GM19023 (cell line): ENCODE data around the gene SHLD2.
A peak's percentile ranks its signal among the peaks of the same experiment; 100 is the strongest.
"Not testable (repeated sequence)": the region's sequence is repeated elsewhere in the genome, so short reads cannot be mapped to it uniquely, and the experiment has no call there.

Experiments used
- ATAC-seq: cut with Tn5 transposase; IDR thresholded peaks from one replicate; pipeline ENCODE4 v1.9.1; 2021; ENCODE audit warnings: mild to moderate bottlenecking, moderate library complexity; ENCODE audit not compliant: unreplicated experiment

SHLD2 gene, protein sequence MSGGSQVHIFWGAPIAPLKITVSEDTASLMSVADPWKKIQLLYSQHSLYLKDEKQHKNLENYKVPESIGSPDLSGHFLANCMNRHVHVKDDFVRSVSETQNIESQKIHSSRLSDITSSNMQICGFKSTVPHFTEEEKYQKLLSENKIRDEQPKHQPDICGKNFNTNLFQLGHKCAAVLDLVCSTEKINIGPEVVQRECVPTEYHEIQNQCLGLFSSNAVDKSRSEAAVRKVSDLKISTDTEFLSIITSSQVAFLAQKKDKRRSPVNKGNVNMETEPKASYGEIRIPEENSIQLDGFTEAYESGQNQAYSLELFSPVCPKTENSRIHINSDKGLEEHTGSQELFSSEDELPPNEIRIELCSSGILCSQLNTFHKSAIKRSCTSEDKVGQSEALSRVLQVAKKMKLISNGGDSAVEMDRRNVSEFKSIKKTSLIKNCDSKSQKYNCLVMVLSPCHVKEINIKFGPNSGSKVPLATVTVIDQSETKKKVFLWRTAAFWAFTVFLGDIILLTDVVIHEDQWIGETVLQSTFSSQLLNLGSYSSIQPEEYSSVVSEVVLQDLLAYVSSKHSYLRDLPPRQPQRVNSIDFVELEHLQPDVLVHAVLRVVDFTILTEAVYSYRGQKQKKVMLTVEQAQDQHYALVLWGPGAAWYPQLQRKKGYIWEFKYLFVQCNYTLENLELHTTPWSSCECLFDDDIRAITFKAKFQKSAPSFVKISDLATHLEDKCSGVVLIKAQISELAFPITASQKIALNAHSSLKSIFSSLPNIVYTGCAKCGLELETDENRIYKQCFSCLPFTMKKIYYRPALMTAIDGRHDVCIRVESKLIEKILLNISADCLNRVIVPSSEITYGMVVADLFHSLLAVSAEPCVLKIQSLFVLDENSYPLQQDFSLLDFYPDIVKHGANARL

DNA sequence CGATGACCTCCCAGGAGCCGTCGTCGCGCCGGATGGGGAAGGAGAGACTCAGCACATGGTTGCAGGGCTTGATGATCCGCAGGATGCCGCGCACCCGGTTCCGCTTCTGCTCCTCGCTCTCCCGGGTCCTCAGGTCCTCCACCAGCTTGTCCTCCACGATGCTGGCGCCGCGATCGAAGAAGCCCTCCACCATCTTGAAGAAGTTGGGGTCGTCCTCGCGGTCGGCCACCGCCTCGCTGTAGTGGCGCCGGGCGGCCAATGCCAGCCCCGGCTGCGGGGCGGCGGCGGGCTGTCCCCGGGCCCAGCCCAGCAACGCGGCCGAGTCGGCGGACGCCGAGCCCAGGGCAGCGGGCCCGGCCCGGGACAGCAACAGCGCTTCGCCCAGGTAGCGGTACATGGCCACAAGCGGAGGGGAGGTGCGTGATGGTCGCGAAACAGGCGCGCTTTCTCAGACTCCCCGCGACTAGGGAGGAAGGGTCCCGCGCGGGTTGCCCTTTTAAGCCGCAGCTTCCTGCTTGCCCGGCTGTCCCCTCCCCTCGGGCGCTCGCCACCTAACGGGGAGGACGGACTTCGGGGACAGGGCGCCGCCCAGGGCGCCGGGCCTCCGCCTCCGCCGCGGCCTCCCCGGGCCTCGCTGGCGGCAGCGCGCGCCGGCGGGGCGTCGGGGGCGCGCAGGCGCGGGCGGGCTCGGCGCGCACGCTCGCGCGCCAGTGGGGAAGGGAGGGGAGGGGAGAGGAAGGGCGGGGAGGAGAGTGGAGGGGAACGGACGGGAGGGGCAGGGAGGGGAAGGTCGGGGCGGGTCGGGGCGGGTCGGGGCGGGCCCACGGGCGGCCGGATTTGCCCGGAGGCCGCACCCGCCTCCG is at the start of gene SHLD2, which contains the start of gene GLUD1:
TSS of gene SHLD2 (plus strand) at position 834 of the 863 bp plus-strand sequence. CDS start 56,149 bp downstream, outside the sequence.
TSS of gene GLUD1 (minus strand) at position 471 of the 863 bp plus-strand sequence. CDS start at position 397, 74 bp downstream.
- peak; percentile 64 for ATAC-seq

DNA sequence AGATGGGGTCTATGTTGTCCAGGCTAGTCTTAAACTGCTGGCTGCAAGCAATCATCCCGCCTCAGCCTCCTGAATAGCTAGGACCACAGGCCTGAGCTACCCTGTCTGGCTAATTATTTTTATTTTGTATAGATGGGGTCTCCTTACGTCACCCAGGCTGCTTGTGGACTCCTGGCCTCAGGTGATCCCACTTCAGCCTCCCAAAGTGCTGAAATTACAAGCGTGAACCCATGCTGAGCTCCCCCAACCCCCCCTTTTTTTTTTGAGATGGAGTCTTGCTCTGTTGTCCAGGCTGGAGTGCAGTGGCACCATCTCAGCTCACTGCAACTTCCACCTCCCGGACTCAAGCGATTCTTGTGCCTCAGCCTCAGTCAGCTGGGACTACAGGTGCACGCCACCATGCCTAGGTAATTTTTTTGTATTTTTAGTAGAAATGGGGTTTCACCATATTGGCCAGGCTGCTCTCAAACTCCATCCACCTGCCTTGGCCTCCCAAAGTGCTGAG is 49.5 kb upstream of the SHLD2 start:
- ATAC-seq, result no peak

DNA sequence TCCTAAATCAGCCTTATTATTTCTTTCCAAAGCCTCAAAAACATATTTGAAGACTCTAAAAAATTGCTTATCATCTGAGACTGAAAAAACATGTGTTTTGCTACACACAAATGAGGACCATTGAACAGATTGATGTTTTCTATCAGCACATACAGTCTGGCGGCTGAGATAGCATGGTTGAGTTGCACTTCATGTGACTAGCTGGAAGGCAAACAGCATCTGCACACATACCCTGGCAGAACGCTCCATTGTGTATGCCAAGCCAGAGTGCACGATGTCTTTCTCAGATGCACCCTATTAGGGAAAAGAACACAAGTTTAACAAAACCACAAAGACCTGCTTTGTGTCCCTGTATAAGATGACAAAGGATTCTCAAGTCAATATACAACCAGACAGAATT is 41.9 kb upstream of the SHLD2 start:
- no peak for ATAC-seq

DNA sequence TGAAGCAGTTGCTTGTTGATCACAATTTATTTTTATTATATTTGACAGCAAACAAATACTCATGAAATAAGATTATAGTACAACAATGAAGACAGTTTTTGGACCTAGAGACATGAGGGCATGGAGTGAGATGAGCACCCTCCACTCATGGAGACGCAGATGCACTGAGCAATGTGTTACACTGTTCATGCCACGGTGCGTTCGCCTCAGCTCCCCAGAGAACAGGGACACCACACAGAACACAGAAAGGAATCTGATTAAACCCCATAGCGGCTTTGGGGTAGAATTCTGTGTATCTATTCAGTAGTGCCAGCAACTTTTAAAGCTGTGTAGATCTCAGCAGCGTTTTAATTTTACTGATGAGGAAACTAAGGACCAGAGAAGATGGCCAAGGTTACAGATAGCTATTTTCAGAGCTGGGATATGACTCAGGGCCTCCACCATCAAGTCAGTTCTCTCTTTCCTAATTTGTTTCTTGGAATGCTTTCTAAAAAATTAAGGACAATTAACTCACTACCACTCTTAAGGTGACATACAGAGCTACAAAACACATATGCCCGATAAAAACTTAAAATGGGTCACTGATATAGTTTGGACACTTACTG is 41.3 kb upstream of the SHLD2 start:
- ATAC-seq, result no peak

DNA sequence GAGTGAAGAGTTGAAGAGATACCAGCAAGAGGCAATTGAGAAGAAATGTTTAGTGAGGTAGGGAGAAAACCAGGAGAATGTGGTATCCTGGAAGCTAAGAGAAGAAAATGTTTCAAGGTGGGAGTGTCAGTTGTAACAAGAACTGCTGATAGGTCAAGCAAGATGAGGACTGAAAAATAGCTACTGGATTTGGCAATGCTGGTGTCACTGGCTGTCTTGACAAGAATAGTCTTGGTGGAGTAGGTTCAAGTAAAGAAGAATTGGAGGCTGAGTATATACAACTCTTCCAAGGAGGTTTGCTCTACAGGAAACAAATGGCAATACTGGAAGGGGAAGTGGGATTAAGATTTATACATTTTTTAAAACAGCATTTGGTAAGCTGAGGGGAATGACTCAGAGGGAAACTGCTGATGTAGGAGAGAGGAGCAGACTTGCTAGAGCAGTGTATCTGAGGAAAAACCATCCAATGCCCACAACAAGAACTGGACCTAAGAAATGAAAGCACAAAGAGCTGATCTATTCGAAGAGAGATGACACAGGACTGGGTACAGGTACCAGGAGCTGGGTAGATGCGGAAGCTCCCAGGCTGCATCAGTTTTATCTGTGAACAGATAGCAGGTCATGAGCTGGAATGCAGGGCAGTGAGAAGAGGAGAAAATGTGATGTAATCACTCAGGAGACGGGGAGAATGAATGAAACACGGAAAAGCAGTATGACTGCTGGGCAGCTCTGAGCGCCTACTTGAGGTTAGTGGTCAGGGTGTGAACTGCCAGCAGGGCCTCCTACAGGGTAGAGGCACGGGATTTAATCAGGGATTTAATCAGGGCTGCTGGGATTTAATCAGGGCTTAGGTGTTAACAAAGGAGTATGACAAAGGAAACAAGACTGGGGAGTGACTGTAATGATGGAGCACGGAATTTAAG is 40.4 kb upstream of the SHLD2 start:
- ATAC-seq, result no peak

DNA sequence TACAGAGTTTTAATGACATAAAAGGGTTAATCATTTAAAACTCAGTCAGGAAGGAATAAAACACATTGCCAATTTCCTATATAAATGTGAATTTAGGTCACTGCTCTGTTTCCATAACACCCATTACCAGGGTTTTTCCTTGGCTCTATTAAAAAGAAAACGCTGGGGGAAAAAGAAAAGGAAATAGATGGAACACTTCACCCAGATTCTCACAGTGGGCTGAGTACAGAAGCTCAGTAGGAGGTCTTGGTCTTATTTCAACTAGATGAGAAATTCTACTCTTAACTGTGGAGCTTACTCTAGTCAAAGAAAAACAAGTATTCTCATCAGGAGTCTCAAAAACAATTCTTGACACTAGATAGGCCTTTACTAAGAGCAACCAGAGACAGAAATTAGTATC is 36.8 kb upstream of the SHLD2 start:
- ATAC-seq, result no peak

DNA sequence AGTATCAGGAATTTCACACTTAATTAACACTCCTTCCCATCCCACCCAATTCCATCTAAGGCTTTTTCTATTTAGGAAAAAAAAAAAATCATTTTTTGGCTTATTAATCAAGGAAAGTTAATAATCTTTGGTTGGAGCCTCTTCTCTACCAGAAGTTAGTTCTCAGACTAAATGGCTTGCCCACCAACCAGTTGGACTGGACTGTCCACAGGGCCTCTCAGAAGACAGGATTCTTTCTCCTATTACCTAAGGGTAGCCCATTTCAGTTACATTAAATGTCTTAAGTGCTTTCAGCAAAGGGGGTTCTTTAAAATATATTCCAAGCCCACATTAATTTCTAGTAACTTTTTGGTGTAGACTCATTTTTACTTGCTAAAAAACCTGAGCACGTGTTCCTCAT is 35.6 kb upstream of the SHLD2 start:
- no peak for ATAC-seq

DNA sequence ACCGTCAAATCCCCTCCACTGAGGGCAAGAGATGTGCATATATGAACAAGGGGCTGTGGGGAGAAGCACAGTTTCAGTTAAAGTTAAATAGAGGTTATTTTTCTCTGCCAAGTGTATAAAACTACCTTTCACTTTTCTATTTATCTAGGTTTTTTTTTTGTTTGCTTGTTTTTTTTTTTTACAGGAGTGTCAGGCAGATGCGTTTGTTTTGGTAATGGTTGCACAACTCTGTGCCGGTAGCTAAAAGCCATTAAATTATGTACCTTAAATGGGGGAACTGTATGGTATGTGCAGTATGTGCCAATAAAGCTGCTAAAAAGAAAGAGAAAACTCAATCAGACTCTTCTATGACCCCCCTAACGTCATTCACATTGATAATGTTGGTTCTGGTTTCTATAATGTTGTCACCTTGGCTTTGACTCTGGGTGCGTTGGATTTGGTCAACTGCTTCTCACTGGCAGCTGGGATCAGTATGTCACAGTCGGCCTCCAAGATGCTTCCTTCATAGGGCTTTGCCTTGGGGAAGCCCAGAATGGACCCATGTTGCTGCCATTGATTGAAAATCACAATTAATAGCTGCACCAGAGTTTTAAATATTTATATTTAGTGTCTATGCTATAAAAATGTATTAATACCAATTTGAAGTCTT is 34.6 kb upstream of the SHLD2 start:
- ATAC-seq, result no peak

DNA sequence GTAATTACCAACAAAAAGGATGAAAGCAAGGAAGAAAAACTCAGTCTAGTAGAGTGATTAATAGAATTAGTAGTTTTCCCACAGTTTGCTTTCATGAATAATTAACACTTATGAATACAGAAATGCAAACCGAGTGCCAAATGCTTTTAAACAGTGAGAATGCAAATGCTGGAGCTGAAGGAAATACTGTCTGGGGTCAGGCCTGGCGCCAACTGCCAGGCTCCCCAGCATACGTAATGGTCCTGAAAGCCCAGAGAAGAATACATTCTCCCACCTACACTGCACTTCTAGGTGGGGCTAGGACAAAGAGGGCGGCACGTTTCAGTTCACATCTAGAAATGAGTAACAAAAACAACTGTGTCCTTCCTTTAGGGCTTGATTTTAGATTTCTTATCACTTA is 30.4 kb upstream of the SHLD2 start:
- no peak for ATAC-seq

DNA sequence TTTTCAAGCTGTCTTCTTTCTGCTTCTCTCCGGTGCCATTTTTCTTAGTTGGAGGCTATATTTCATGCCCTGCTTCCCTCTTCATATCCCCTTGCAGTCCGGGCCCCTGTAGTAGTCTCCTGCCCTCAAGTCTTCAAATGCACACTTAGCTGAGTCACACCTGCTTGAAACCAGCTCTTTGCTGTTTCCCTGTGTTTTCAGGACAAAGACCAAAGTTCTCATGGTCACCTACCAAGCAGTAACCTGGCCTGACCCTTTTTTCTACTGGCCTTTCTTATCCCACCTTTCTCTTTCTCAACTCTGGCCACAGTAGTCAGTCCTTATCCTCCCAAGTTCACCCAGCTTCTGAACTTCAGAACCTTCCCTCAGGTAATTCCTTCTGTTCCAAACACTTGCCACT is 28.8 kb upstream of the SHLD2 start:
- ATAC-seq, result no peak

DNA sequence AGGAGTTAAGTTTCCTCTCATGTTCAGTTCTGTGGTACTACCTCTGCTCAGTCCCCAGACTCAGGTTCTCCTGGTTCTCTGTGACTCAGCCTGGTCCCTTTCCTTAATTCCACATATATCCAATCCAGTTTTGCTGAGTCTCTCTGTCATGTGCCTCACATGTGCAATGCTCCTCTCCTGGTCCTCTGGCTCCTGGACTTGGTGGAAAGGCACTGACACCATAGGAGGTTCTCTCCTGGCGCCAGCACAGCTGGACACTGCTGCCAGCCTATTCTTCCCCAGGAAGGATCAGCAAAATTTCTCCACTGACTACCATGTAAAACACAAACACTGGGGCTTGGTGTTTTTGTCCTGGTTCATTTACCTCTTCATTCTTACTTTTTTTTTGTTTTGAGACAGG is 28.1 kb upstream of the SHLD2 start:
- ATAC-seq, result no peak

DNA sequence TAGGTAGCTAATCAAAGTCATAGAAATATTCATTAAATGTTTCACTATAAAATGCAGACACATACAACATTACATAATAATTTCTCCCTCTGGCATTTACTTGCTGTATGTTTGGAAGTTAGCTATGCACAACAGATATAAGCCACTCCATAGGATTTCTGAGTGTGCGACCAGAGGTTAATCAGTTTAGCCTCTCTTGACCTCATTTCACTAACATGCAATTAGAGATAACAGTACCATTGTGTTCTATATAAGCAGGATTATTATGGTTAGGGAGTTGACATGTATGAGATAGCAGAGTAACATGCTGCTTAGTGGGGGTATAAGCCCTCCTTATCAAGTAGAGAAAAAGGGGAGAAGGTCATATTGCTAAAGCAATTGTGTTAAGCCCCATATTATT is 26.7 kb upstream of the SHLD2 start:
- ATAC-seq, result no peak

DNA sequence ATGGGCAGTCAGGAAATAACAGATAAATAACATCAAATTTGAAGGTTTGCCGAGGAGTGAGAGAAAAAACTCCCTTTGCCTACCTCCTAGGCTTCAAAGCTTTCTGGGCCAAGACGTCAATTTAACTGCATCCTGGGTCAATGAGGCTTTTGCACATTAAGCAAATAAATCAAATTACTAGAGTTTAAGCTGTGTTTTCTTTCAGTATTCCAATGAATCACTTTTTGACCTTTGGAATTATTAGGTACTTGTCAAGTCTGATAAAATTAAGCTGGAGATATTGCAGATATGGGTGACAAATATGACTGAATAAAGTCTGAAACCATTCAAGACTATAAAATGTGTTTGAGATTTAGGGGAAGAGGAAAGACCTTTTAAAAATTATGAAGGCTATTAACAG is 22.6 kb upstream of the SHLD2 start:
- no peak for ATAC-seq

DNA sequence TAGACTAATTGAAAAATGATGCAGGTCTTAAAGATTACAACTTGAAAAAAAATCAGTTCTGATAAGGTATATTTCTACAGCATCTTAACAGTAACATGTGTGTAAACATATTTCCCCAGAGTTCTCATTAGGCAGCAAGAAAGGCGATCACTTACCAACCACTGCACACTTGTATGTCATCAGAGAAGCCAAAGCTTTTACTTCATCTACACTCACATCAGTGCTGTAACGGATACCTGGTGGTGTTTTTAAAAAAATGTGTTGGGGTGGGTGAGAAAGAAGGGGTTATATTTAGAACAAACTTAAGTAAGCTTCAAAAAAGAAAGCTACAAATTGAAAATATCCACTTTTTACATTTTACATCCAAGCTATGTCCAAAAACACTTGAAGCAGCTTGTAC is 18.6 kb upstream of the SHLD2 start:
- ATAC-seq, result not testable (repeated sequence)

DNA sequence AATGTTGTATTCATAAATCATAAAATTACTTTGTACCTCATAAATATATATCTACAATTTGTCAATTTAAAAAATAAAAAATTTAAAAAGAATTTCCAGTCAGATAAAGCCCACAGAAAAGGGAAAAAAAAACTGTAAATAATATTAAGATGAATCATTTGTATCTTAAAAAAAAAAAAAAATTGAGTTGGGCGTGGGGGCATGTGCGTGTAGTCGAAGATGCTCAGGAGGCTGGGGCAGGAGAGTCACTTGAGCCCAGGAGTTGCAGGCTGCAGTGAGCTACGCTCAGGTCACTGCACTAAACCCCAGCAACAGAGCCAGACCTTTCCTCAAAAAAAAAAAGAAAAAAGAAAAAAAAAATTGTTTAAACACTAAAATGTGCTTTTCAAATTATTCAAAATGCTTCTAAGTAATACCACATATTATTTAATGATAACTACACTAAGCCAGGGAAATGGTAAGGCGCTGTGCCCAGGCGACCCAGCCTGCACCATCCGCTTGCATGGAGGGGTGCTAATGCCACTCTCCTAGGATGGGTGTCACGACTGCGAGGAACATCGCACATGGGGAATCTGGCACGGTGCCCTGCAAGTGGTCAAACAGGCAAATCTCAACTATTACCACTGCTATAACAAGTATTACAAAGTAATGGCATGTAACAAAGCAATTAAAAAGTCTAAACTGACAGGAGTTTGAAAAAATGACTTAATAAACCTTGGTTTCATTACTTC is 15.7 kb upstream of the SHLD2 start:
- ATAC-seq, result no peak

DNA sequence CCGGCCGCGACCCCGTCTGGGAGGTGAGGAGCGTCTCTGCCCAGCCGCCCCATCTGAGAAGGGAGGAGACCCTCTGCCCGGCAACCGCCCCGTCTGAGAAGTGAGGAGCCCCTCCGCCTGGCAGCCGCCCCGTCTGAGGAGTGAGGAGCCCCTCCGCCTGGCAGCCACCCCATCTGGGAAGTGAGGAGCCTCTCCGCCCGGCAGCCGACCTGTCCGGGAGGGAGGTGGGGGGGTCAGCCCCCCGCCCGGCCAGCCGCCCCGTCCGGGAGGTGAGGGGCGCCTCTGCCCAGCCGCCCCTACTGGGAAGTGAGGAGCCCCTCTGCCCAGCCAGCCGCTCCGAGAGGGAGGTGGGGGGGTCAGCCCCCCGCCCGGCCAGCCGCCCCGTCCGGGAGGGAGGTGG is 14.4 kb upstream of the SHLD2 start:
- not testable (repeated sequence) for ATAC-seq

DNA sequence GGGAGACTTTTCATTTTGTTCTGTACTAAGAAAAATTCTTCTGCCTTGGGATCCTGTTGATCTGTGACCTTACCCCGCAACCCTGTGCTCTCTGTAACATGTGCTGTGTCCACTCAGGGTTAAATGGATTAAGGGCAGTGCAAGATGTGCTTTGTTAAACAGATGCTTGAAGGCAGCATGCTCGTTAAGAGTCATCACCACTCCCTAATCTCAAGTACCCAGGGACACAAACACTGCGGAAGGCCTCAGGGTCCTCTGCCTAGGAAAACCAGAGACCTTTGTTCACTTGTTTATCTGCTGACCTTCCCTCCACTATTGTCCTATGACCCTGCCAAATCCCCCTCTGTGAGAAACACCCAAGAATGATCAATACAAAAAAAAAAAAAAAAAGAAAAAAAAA is 13.4 kb upstream of the SHLD2 start:
- ATAC-seq, result not testable (repeated sequence)

DNA sequence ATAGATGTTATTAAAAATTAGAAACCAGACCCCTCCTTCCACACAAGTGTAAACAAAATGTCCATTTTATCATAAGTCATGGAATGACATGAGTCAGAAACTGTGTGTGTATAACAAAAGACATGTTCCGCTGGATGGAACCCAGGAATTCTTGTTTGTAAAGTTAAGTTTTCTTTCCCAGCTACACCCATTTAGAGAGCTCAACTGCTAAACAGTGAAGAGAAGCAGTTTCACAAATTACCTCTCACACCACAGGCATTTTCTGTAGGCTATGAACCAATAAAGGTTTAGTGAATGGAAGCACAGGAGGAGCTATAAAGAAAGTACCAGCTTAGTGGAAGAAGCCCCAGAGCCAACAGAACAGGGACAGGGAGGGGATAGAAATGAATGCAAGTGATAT is 12.8 kb upstream of the SHLD2 start:
- not testable (repeated sequence) for ATAC-seq
